HG03558 (cell line): Measurements from ENCODE around the gene DCAF11.

ENCODE experiments used
- ATAC-seq: cut with Tn5 transposase; IDR thresholded peaks from one replicate; pipeline ENCODE4 v1.9.1; 2021; ENCODE audit warnings: moderate number of reproducible peaks; ENCODE audit not compliant: unreplicated experiment; ENCODE audit errors: extremely low read depth

The DCAF11 gene

DNA sequence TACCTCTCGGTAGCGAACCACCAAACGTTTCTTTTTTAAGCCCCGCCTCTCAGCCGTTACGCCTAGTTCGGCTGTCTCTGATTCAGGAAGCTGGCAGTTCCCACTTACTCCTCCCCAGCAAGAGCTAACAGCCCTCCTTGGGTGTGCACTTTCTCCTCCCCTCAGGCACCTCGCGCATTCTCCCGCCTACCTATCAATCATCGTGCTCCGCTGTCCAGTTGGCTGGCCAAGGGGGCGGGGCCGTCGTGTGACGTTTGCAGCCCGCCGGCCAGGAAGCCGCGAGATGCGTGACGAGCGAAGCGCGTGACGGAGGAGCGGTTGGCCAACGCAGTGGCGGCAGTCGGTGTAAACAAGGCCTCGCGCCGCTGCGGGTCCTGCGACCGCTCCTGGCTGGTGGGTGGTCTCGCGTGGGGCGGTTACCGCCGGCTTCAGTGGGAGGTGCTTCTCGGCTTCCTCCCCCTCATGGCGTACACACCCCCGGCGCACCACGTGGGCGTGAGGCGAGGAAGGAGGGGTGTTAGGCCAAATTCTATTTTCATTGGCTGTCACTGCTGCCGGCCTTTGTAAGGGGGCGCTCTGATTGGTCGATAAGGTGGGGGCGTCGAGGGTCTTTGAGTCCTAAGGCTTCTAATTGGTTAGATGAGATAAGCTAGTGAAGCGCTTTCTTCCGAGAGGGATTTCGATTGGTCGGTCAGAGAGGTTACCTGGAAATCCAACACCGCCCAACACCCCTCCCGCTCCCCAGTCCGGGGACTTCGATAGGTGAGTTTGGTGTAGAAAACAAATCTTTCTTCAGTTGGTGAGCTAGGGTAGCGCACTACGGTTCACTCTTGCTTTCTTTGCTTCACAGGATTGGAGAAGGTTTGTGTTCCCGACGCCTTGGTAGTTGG lies at the start of gene DCAF11, which contains the start of gene NRL:
Gene DCAF11, plus strand, starts transcription at position 246 of the 890 bp plus-strand sequence. CDS start 818 bp downstream, outside the sequence.
Gene NRL, minus strand, starts transcription at position 418 of the 890 bp plus-strand sequence. CDS start 32,101 bp downstream, outside the sequence.
- peak; percentile 75 for ATAC-seq

DNA sequence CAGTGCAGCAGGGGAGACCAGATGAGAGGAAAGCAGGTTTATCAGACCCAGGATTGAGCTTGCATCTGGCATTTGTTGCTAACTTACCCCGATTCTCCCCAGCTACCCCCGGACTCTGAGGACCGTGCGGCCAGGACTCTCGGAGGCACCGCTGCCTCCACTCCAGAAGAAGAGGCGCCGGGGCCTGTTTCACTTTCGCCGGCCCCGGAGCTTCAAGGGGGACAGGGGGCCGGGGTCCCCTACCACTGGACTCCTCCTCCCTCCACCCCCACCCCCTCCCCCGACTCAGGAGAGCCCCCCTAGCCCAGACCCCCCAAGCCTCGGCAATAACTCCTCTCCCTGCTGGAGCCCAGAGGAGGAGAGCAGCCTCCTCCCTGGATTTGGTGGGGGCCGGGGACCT lies 49.7 kb upstream of the DCAF11 start:
- no peak for ATAC-seq

DNA sequence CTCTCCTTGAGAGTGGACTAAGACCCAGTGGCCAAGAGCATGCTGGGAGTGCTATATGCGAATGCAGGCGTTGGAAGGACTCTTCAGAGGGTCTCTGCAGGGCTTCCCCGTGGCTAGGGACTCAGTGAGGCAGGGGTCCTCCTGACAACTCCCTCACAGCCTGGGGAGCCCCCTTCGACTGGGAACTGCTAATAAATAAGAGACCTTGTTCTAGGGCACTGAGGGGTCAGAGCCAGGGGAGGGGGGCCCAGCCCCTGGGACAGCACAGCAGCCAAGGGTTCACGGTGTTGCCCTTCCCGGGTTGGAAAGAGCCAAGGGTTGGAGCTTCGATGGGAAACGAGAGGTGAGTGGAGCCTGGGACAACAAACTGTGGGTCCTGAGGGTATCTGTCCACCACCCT lies 49.2 kb upstream of the DCAF11 start:
- ATAC-seq, result no peak

DNA sequence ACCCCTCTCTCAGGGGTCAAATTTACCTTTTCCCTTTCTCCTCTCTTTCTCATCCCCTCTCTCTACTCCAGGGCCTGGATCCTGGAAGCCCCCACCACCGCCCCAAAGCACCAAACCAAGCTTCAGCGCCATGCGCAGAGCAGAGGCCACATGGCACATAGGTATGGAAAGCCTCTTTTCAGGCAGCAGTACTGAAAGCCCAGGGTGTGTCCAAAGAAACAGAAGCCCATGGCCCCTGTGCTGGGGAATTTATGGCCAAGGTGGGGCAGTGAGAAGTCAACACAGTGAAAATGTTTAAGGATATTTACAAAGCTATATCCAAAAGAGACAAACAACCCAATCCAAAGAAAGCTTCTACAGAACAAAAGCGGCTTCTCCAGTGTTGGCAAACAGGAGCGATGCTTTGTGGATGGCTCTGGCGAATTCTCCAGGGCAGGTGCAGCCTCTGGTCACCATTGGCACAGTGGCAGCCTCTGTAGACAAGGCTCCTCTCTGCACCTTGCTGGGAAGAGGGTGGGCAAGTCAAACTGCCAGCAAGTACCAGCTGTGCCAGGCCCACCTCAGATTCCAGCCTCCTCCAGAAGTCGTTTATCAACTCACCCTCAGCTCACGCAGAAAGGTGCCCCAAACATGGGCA lies 48.0 kb upstream of the DCAF11 start:
- ATAC-seq, result no peak

DNA sequence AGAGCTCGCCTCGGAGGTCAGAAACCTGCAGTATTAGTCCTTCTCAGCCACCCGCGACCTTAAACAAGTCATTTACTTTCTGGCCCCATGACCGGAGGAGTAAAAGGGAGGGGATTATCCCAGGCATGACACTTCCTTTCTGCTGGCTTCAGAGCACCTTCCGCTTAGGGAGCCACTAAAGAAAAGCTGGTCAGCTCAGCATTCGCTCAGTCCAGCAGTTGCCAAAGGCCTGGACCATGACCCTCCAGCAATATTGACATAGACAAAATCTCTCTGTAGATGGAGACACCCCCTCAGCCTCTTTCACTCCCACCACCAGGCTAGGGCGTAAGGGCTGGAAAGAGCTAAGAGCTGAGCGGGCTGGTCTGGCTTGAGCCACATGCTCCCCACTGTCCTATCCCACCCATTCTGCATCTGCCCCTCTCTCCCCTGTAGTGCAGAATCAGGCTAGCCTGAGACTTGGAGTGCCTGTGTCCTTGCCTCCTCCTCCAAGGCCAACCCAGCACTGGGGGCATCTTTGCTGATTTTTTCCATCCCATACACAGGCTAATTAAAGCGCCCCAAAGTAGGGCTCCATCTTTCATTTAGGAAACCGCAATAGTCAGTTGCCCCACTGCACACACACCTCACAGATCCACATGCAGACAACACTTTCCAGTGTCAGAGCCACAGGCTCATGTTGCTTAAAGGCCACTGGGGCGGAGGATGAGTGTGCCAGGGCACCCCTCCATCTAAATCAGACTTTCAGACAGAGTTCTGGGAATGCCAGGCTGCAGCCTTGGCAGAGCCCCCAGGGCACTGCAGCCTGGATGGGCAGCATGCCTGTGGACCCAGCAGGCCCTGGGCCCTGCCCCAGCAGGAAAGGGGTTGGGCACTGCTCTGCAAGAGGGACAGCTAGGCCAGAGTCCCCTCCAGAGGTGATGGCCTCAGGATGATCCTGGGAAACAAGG lies 47.2 kb upstream of the DCAF11 start:
- no peak for ATAC-seq

DNA sequence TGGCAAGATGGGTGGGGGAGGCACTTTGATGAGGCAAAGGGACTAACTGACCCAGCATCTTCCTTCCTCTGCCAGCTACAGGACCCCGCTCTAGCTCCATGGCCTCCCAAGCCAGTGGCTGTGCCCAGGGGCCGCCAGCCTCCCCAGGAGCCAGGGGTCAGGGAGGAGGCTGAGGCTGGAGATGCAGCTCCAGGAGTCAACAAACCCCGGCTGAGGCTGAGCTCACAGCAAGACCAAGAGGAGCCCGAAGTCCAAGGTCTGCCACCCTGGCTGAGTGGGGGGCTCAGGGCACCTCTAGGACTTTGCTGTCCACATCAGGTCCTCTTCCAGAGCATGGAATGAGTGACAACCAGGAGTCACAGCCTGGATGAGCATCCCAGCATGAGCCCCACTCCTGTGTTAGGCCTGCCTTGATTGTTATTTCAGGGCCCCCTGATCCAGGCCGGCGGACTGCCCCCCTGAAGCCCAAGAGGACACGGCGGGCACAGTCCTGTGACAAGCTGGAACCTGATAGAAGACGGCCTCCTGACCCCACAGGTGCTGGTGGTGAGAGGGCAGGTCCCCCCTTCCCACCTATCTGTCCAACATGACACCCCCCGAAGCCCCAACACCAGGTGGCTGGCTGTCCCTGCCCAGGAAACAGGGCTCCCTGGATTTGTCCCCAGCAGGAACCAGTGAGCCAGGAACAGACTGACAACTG lies 45.7 kb upstream of the DCAF11 start:
- no peak for ATAC-seq

DNA sequence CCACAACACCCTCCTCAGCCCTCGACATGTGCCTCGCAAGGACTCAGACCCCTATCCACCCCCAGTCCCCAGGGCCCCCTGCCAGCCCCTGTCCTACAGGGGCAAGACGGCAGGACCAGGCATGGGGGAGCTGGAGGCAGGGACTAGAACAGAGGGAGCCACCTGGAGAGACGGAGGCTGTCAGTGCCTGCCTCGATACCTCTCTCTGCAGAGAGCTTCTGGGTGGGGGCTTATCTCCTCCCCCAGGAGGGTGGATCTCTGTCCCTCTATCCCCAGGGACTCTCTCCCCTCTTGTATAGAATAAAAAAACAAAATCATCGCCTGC lies 45.2 kb upstream of the DCAF11 start:
- ATAC-seq, result no peak

DNA sequence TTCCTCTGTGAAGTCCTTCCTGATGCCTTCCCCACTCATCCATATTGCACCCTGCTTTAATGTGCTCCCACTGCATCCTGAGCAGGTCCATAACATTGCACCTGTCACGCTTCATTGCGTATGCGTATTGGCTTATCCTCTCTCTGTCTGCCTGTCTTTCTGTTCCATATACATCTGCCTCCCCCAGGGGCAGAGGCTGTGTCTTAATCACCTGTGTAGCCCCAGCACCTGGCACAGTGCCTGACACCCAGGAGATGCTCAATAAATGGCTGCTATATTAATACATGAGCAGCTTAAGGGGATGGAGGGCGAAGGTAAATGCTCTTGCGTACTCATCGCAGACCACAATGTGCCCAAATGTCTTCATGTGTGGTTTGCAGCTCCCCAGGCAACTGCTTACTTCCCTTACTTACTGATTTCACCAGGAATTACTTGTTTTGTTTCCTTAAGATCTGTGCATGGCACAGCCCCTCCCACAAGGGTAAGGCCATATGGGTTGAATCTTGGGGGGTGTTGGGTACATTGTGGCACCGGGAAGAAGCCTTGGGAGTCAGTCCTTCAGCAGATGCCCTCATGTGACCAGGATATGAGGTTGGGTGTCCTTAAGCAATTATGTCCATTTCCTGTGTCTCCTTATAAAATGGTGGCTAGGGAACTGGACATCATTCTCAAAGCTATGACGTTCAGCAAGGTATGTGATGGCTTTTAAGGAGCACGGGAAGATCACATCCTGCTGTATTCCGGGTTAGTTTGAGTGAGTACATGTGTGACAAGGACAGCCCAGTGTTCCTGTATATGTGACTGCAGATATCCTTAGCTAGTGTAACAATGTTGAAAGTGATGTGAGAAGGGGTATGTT lies 44.1 kb upstream of the DCAF11 start:
- no peak for ATAC-seq

DNA sequence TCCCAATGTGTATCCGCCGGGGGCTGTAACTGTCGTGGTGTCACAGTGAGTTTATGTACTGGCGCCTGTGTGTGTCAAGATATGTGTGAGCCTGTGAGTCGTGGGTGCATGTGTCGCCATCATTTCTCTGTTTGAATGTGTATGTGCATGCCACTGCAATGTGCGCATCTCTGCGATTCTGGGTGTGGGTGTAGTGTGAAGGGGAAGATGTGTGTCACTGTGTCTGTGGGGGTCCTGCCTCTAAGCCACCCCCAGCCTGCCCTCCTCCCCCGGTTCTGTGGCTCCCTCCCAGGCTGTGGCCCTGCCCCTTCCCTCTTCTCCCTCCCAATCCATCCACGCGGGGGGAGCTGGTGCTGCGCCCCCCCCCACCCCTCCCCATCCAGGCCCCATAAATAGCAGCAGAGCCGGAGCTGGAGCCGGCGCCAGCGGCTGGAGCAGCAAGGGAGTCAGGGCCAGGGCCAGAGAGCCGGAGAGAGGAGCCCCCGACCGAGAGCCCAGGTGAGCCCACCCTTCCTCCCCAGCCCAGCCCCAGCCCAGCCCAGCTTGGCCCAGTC lies 43.4 kb upstream of the DCAF11 start, which contains the start of gene CPNE6:
Gene CPNE6, plus strand, starts transcription at position 419 of the 554 bp plus-strand sequence. CDS start 1,375 bp downstream, outside the sequence.
- no peak for ATAC-seq

DNA sequence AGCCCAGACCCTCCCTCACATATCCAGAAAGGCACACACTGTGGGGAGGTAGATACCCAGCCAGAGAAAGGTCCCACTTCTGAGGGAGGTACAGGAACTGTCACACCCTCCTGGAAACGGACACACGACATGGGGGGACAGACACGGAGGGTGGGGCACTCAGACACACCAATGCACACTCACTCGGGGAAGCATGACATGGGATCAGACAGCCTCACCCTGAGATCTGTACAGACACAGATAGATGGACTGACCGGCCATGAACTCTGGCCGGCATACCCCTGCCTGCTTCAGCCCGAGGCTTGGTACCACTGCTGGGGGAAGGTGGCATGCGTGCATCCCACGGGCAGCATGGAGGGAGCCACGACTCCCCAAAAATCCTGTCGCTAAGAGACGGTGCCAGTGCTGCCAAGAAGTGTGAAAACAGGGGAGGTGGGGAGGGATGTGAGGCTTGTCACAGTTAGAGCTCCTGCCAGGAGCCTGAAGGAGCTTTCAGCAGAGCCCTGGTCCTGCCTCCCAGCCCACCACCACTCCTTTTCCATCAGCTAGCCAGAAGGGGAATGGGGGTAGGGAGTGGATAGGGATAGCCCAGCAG lies 42.6 kb upstream of the DCAF11 start:
- no peak for ATAC-seq

DNA sequence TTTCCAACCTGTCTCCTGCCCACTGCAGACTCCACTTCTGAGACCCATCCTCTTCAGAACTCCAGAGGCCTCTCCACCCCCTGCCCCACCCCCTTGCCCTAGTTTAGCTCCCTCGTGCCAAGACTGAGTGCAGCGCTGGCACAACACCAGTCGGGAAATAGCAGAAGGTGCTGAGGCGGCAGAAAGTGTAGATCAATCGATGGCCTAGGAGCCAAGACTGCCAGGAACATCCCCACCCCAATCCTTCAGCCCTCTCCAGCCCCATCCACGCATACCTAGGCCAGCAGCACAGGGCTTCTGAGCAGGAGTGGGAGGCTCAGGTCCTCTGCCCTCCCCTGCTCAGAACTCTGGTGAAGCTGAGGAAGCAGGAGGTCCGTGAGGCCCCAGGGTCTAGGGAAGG lies 42.1 kb upstream of the DCAF11 start:
- no peak for ATAC-seq

DNA sequence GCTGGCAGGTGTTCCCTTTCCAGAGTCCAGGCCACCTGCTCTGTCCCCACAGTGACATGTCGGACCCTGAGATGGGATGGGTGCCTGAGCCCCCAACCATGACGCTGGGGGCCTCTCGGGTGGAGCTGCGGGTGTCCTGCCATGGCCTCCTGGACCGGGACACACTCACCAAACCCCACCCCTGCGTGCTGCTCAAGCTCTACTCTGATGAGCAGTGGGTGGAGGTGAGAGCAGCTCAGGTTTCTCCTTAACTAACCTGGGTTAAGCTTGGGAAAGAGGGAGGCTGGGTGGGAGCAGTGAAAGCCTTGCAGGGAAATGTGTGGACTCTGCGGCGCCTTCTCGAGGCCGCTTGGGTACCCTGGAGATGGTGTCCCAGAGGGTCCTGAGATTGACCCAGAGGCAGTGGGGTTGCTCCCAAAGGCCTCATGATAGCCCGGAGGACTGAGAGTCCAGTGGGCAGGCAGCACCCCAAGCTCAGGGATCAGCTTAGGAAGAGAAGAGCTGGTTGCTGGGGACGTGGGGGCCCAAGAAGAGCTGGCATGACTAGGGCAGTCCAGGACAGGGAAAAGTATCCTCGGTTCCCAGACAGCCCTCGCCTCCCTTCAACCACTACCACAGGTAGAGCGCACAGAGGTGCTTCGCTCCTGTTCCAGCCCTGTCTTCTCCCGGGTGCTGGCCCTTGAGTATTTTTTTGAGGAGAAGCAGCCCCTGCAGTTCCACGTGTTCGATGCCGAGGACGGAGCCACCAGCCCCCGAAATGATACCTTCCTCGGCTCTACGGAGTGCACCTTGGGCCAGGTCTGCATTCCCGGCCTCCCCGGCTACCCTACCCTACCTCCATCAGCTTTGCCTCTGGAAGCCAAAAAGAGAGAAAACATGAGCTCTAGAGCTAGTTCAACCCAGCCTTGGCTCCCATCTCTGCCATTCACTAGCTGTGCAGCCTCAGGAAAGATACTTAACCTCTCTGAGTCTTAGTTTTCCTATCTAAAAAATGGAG lies 41.4 kb upstream of the DCAF11 start:
- ATAC-seq, result no peak

DNA sequence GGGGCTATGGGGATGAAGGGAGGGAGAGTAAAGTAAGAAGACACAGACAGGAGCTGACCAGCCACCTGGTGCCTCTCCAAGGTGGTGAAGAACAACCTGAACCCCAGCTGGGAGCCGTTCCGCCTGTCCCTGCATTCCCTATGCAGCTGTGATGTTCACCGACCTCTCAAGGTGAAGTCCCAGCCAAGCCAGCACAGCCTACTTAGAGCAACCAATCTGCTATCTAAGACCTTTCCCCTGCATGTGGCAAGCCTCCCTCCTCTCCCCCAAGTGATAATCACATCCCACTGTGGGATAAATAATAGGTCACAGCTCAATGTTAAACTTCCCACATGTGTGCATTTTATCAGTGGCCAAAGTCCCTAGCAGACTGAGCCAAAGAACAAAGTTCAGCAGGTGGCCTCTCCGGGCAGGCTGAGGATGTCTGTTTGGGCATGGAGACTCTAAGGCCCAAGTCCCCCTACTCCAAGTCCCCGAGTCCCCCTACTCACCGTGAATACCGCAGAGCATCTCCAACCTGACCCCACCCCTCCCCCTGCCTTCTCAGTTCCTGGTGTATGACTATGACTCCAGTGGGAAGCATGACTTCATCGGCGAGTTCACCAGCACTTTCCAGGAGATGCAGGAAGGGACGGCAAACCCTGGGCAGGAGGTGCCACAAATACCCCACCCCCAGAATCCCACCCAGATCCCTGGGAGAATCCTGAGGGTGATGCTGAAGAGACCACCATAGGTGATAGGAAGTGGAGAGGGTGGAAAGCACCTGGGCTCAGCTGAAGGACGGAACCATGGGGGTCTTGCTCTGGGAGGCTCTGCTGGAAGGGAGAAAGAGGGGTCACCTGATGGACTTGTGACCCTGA lies 39.7 kb upstream of the DCAF11 start:
- no peak for ATAC-seq

DNA sequence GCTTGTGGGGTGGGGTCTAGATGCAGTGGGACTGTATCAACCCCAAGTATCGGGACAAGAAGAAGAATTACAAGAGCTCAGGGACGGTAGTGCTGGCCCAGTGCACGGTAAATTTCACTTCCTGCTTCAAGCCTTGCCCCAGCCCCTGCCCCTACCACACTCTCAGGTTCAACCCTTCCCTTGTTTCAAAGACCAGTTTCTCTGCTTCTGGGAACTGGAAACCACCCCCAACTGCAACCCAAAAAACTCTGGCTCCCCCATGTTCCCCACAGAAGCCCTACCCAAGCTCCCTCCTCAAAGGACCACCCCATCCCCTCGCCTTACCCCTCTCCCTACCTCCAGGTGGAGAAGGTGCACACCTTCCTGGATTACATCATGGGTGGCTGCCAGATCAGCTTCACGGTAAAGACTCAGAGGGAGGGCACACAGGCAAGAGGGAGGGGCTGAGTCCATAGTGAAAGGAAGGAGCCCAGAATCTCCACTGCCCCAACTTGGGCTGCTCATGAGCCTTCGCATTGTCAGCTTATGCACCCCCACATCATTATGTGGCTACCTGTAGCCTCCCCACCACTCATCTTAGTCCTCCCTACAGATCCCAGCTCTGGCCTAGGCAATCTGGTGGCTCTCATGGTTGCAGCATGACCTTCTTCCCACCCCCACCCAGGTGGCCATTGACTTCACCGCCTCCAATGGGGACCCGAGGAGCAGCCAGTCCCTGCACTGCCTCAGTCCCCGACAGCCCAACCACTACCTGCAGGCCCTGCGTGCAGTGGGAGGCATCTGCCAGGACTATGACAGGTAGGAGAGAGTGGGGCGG lies 38.9 kb upstream of the DCAF11 start:
- ATAC-seq, result no peak

DNA sequence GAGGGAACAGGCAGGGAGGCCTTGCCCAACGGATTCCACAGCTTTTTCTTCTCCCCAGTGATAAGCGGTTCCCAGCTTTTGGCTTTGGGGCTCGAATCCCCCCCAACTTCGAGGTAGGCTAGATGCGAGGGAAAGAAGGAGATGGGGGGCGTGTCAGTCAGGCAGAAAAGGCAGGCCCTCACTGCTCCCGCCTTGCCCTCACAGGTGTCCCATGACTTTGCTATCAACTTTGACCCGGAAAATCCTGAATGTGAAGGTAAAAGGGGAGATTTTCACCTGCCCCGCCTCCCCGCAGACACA lies 38.3 kb upstream of the DCAF11 start:
- no peak for ATAC-seq

DNA sequence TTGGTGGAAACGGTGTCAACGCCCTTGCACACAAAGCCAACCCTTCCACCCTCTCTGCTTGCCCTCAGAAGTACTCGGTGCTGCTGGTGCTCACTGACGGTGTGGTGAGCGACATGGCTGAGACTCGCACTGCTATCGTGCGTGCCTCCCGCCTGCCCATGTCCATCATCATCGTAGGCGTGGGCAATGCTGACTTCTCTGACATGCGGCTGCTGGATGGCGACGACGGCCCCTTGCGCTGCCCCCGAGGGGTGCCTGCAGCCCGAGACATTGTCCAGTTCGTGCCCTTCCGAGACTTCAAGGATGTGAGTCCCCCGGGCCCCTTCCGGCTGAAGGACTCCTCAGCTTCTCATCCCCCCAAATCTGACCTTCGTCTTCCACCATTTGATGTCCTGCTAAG lies 37.5 kb upstream of the DCAF11 start:
- no peak for ATAC-seq
